Thoracic aorta (tissue), 2 donors: ENCODE measurements around the gene TAF5L. TPM values are rescaled to one million over a fixed set of nuclear protein-coding genes. Genes with fewer than 3 reads are reported as not detected.

ENCODE experiments used
- ATAC-seq: fragments of 150-250 bp; one replicate; pipeline ENCODE4 v1.8.0; 2017; ENCODE audit warnings: low read depth; ENCODE audit not compliant: insufficient number of reproducible peaks, low FRiP score
- DNase-seq: peaks from one replicate; pipeline ENCODE4 v3.0.0-alpha.2; 2020; ENCODE audit warnings: low spot score
- H3K27ac ChIP-seq, 2 donors: fragments of 200-600 bp; sonication (generic); 1 replicate in 1 of 2; 2 replicates in 1 of 2; pipeline ENCODE4 v1.5.1; 2016; ENCODE audit warnings: mild to moderate bottlenecking in 2 of 2, moderate library complexity in 2 of 2
- H3K27me3 ChIP-seq: fragments of 200-600 bp; sonication (generic); replicated peaks from 2 replicates; pipeline ENCODE4 v1.6.0; 2016; ENCODE audit warnings: mild to moderate bottlenecking; ENCODE audit not compliant: insufficient read depth
- H3K36me3 ChIP-seq: fragments of 200-600 bp; sonication (generic); one replicate; pipeline ENCODE4 v1.5.1; 2016
- H3K4me1 ChIP-seq, 2 donors: fragments of 200-600 bp; sonication (generic); 1 replicate in 1 of 2; 2 replicates in 1 of 2; pipeline versions ENCODE4 v1.5.1 to v1.6.0; 2016; ENCODE audit warnings: low read depth in 2 of 2, mild to moderate bottlenecking in 1 of 2; ENCODE audit not compliant: control insufficient read depth in 1 of 2
- H3K4me3 ChIP-seq: fragments of 200-600 bp; sonication (generic); 2 replicates; pipeline ENCODE4 v1.5.1; 2016; ENCODE audit warnings: mild to moderate bottlenecking
- H3K9me3 ChIP-seq: fragments of 200-600 bp; sonication (generic); 2 replicates; pipeline ENCODE4 v1.5.1; 2016
- total RNA-seq, 2 donors: library from RNA; depleted of rRNA; stranded (reverse); fragments of >200 nt; gene quantifications; one replicate each; pipeline versions ENCODE4 v1.1.0 to v1.2.3, GENCODE V29; 2016
- TF ChIP-seq, protein P1 (sequence below): fragments of 200-600 bp; sonication (generic); IDR thresholded peaks from one replicate; pipeline ENCODE4 v1.5.1; 2019; ENCODE audit warnings: antibody characterized with exemption

TAF5L gene
- total RNA-seq, 2 donors from 2014 or later: 21.5 to 29.8 TPM

DNA sequence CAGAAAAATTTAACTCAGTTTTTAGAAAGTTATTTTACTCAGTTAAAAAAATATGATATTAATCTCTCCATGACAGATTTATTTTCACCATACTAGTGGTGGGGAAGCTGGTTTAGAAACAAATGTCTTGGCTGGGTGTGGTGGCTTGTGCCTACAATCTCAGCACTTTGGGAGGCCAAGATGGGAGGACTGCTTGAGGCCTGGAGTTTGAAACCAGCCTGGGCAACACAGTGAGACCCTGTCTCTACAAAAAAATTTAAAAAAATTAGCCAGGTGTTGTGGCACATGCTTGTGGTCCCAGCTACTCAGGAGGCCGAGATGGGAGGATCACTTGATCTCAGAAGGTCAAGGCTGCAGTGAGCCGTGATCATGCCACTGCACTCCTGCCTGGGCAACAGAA lies 17.3 kb downstream of the TAF5L start:
- H3K27ac ChIP-seq: no peak overlapping the region
- H3K36me3 ChIP-seq: peaks cover 41% of the 10 kb centered on the region
- no peaks in the 10 kb centered on the region for H3K27me3 ChIP-seq
- no peaks in the 10 kb centered on the region for H3K9me3 ChIP-seq
- TF ChIP-seq, protein P1, sequence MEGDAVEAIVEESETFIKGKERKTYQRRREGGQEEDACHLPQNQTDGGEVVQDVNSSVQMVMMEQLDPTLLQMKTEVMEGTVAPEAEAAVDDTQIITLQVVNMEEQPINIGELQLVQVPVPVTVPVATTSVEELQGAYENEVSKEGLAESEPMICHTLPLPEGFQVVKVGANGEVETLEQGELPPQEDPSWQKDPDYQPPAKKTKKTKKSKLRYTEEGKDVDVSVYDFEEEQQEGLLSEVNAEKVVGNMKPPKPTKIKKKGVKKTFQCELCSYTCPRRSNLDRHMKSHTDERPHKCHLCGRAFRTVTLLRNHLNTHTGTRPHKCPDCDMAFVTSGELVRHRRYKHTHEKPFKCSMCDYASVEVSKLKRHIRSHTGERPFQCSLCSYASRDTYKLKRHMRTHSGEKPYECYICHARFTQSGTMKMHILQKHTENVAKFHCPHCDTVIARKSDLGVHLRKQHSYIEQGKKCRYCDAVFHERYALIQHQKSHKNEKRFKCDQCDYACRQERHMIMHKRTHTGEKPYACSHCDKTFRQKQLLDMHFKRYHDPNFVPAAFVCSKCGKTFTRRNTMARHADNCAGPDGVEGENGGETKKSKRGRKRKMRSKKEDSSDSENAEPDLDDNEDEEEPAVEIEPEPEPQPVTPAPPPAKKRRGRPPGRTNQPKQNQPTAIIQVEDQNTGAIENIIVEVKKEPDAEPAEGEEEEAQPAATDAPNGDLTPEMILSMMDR: no peak
- H3K4me1 ChIP-seq: peaks cover 0 to 4% of the 10 kb centered on the region in 2 donors
- no peak for ATAC-seq
- no peak for DNase-seq
- H3K4me3 ChIP-seq: no peak overlapping the region

DNA sequence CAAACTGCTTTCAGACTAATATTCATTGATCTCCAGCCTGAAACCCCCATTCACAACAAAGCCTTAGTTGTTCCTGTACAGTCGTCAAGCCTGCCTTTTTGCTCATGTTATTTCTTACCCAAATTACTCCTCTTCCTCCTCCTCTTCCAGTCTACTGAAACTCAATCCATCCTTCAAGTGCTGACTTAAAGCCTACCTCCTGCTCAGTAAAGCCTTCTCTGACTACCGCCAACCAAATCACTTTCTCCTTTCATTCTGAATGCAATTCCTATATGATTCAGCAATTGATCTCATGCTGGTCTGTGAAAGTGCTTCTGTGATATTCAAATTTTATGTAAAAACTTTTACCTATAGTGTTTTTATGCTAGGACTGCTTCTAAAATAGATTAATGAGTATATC lies 18.6 kb downstream of the TAF5L start:
- Histone ChIP-seq H3K9me3 (no peaks in the 10 kb centered on the region), H3K4me3 (no peak overlapping the region), H3K27ac (no peak overlapping the region), H3K36me3 (peaks cover 43% of the 10 kb centered on the region), H3K4me1 (peaks cover 0 to 4% of the 10 kb centered on the region in 2 donors), H3K27me3 (no peaks in the 10 kb centered on the region)
- no peak for DNase-seq
- ATAC-seq: no peak
- TF ChIP-seq, protein P1: no peak

DNA sequence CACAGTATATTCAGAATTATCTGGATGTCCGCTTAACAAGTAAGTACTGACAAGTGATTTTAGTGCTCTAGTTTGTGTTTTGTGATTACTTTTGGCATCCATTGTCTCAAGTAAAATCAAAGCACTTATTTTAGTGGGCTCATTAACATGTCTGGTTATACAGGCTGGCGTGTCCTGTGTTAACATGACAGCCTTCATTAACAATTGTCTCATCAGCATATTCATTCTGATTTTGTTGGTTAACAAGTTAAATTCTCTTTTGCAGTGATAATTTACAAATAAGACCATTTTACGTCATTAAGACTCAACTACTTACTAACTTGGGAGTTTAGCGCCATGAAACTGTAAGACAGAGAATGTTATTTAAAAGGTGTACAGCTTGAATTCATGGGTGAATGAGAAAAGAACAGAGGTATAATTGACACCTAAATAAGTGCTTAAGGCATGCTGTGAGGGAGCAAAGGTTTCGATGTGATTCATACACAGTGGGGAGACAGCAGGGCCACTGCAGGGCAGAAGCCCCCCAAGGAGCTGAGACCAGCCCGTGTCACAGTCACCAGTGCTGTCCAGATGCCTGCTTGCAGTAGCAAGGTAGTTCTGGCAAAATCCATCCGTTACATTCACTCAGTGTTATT lies 22.4 kb downstream of the TAF5L start:
- DNase-seq (no peak), ATAC-seq (no peak)
- no peak overlapping the region for H3K27ac ChIP-seq
- H3K27me3 ChIP-seq: no peaks in the 10 kb centered on the region
- TF ChIP-seq, protein P1: no peak
- no peaks in the 10 kb centered on the region for H3K9me3 ChIP-seq
- peaks cover 30 to 42% of the 10 kb centered on the region in 2 donors for H3K4me1 ChIP-seq
- H3K36me3 ChIP-seq: peaks cover 21% of the 10 kb centered on the region
- no peak overlapping the region for H3K4me3 ChIP-seq

DNA sequence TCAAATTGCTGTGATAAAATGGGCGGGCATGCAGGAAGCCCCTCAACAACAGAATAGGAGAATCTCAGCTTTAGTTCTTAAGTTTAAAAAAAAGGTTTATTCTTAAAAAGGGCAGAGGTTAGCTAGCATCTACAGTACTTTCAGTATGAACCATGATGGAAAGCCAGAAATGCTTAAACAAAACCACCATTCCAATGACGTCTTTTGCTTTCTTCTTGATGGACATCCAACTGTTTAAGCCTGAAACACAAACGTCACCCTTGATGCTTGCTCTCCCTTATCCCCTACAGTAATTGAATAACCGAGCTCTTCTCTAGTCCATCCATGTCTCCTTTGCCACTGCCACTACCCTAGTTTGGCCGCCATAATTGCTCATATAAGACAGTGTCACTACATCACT lies 25.7 kb downstream of the TAF5L start:
- Histone ChIP-seq H3K4me3 (no peak overlapping the region), H3K4me1 (peaks cover 44 to 67% of the 10 kb centered on the region in 2 donors), H3K27me3 (no peaks in the 10 kb centered on the region), H3K36me3 (peaks cover 17% of the 10 kb centered on the region), H3K9me3 (no peaks in the 10 kb centered on the region), H3K27ac (peak overlapping the region; percentile 84 to 98)
- TF ChIP-seq, protein P1: no peak
- no peak for ATAC-seq
- no peak for DNase-seq

DNA sequence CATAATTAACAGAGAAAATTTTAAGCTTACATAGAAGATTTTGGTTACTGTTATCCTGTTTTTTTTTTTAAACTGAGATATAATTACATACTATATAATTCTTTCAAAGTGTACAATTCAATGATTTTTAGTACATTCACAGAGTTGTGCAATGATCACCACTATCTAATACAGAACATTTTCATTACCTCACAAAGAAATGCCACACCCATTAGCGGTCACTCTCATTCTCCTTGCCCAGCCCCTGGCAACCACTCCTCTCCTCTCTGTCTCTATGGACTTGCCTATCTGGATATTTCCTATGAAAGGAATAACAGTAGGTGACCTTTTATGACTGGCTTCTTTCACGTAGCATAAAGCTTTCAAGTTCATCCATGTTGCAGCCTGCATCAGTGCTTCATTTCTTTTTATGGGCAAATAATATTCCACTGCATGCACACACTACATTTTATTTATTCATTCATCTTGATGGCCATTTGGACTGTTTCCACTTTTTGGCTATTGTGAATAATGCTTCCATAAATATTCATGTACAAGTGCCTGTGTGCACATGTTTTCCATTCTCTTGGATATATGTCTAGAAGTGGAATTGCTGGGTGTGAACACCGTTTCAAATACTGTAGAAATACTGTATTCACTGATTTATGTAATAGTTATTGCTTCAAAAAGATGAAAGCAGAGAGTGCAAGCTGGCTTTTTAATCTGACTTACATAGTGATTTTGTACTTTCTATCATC lies 26.5 kb downstream of the TAF5L start:
- H3K27ac ChIP-seq: peak overlapping the region; percentile 84 to 98
- peaks cover 21% of the 10 kb centered on the region for H3K36me3 ChIP-seq
- H3K9me3 ChIP-seq: no peaks in the 10 kb centered on the region
- H3K4me1 ChIP-seq: peaks cover 44 to 72% of the 10 kb centered on the region in 2 donors
- ATAC-seq (no peak), DNase-seq (no peak)
- no peak overlapping the region for H3K4me3 ChIP-seq
- no peaks in the 10 kb centered on the region for H3K27me3 ChIP-seq
- TF ChIP-seq, protein P1: no peak
